Suprapubic skin (tissue), 3 donors: ENCODE results near the gene OAS1.

Experiments
- CTCF ChIP-seq, 2 donors: fragments of 200-600 bp in 1 of 2; fragments of 450-650 bp in 1 of 2; sonication (generic) in 1 of 2; IDR thresholded peaks; one replicate each; pipeline ENCODE4 v1.5.1; 2016 to 2019; ENCODE audit warnings: antibody characterized with exemption in 2 of 2, mild to moderate bottlenecking in 1 of 2, moderate library complexity in 1 of 2
- POLR2AphosphoS5 ChIP-seq, 3 donors: sonication (generic); formaldehyde crosslinking; IDR thresholded peaks; one replicate each; pipeline ENCODE4 v1.6.1; 2017; ENCODE audit warnings: antibody characterized with exemption in 3 of 3

GRCh38 chr12:112891093-112892024, 15.4 kb upstream of the OAS1 start:
- no peak for TF ChIP-seq CTCF (IDR thresholded peaks at IDR 0.05)
- no peak for TF ChIP-seq POLR2AphosphoS5 (IDR thresholded peaks at IDR 0.05)
